ENCODE results near the gene ADAP1. TPM values are rescaled to one million over a fixed set of nuclear protein-coding genes. Genes with fewer than 3 reads are reported as not detected.
"Not testable (repeated sequence)": the region's sequence is repeated elsewhere in the genome, so short reads cannot be mapped to it uniquely, and the experiment has no call there.

The ADAP1 gene
- total RNA-seq: 10 to 100 TPM in 2 of 3 donors, 1 to 10 TPM in 1; 7.5 to 15.5 (median 14.0) TPM

GRCh38 chr7:954330-955238, at the start of gene ADAP1:
Gene ADAP1 (minus strand): TSS chr7:954680. CDS start chr7:954477, 203 bp downstream.
- H3K9me3 ChIP-seq: no peaks in the 10 kb centered on the region
- intact Hi-C loops (cut with DNase I; ENCODE audit: low total_unique reads): no loop called here
- no peak for TF ChIP-seq POLR2AphosphoS5 (IDR thresholded peaks at IDR 0.05)
- no peak for TF ChIP-seq CTCF (IDR thresholded peaks at IDR 0.05)
- no peak for TF ChIP-seq POLR2A (IDR thresholded peaks at IDR 0.05)
- peak within 1 kb of the TSS; percentile 50 to 71 (median 60) for H3K4me3 ChIP-seq
- no peaks in the 10 kb centered on the region for H3K36me3 ChIP-seq
- H3K27ac ChIP-seq: no peak within 1 kb of the TSS
- peaks cover 0 to 22% of the 10 kb centered on the region in 2 donors for H3K27me3 ChIP-seq
- DNase-seq (ENCODE audit: low spot score in 2 of 2): peak in 1 of 2 donors; percentile 47
- no peaks in the 10 kb centered on the region for H3K4me1 ChIP-seq

- H3K4me1 ChIP-seq; H3K27ac ChIP-seq; intact Hi-C loops (cut with DNase I; ENCODE audit: low total_unique reads); H3K9me3 ChIP-seq; H3K4me3 ChIP-seq; DNase-seq (ENCODE audit: low spot score in 2 of 2); H3K27me3 ChIP-seq; H3K36me3 ChIP-seq: not testable (repeated sequence)
Measured at GRCh38 chr7:1002445-1002844, 48.0 kb upstream of the ADAP1 start.

GRCh38 chr7:1002026-1002425, 47.5 kb upstream of the ADAP1 start:
- H3K36me3 ChIP-seq; H3K27me3 ChIP-seq; H3K4me1 ChIP-seq; DNase-seq (ENCODE audit: low spot score in 2 of 2); intact Hi-C loops (cut with DNase I; ENCODE audit: low total_unique reads); H3K9me3 ChIP-seq; H3K27ac ChIP-seq; H3K4me3 ChIP-seq: not testable (repeated sequence)

GRCh38 chr7:1001069-1001770, 46.7 kb upstream of the ADAP1 start:
- H3K36me3 ChIP-seq; H3K4me3 ChIP-seq; DNase-seq (ENCODE audit: low spot score in 2 of 2); H3K27ac ChIP-seq; intact Hi-C loops (cut with DNase I; ENCODE audit: low total_unique reads); H3K4me1 ChIP-seq; H3K27me3 ChIP-seq; H3K9me3 ChIP-seq: not testable (repeated sequence)

- Histone ChIP-seq H3K27me3 (no peaks in the 10 kb centered on the region), H3K4me3 (no peak overlapping the region), H3K4me1 (no peaks in the 10 kb centered on the region), H3K9me3 (no peaks in the 10 kb centered on the region), H3K36me3 (peaks cover 4% of the 10 kb centered on the region), H3K27ac (no peak overlapping the region)
- no peak for DNase-seq (ENCODE audit: low spot score in 2 of 2)
- intact Hi-C loops (cut with DNase I; ENCODE audit: low total_unique reads): loop anchor here (5.0 to 10.0 kb wide), 2 partner anchors 67 to 165 kb away; partner anchors contain the start of gene ZFAND2A
- TF ChIP-seq CTCF (IDR thresholded peaks at IDR 0.05): no peak
- no peak for TF ChIP-seq POLR2AphosphoS5 (IDR thresholded peaks at IDR 0.05)
- TF ChIP-seq POLR2A (IDR thresholded peaks at IDR 0.05): no peak
Measured at GRCh38 chr7:999941-1000935, 45.8 kb upstream of the ADAP1 start.

GRCh38 chr7:999149-999879, 44.8 kb upstream of the ADAP1 start:
- TF ChIP-seq POLR2AphosphoS5 (IDR thresholded peaks at IDR 0.05): no peak
- no peak for TF ChIP-seq CTCF (IDR thresholded peaks at IDR 0.05)
- H3K36me3 ChIP-seq: peaks cover 4% of the 10 kb centered on the region
- intact Hi-C loops (cut with DNase I; ENCODE audit: low total_unique reads): loop anchor here (5.0 to 10.0 kb wide), 2 partner anchors 68 to 165 kb away; partner anchors contain the start of gene ZFAND2A
- no peaks in the 10 kb centered on the region for H3K27me3 ChIP-seq
- no peaks in the 10 kb centered on the region for H3K9me3 ChIP-seq
- no peak for DNase-seq (ENCODE audit: low spot score in 2 of 2)
- no peak overlapping the region for H3K27ac ChIP-seq
- no peak overlapping the region for H3K4me3 ChIP-seq
- H3K4me1 ChIP-seq: no peaks in the 10 kb centered on the region
